D341Med (cell line): Measurements from ENCODE around the gene SLC35A5.
"Not testable (repeated sequence)": the region's sequence is repeated elsewhere in the genome, so short reads cannot be mapped to it uniquely, and the experiment has no call there.

Source experiments
- DNase-seq: peaks from one replicate; pipeline ENCODE4 v3.0.0; 2012; ENCODE audit warnings: low spot score

The SLC35A5 gene, protein sequence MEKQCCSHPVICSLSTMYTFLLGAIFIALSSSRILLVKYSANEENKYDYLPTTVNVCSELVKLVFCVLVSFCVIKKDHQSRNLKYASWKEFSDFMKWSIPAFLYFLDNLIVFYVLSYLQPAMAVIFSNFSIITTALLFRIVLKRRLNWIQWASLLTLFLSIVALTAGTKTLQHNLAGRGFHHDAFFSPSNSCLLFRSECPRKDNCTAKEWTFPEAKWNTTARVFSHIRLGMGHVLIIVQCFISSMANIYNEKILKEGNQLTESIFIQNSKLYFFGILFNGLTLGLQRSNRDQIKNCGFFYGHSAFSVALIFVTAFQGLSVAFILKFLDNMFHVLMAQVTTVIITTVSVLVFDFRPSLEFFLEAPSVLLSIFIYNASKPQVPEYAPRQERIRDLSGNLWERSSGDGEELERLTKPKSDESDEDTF

DNA sequence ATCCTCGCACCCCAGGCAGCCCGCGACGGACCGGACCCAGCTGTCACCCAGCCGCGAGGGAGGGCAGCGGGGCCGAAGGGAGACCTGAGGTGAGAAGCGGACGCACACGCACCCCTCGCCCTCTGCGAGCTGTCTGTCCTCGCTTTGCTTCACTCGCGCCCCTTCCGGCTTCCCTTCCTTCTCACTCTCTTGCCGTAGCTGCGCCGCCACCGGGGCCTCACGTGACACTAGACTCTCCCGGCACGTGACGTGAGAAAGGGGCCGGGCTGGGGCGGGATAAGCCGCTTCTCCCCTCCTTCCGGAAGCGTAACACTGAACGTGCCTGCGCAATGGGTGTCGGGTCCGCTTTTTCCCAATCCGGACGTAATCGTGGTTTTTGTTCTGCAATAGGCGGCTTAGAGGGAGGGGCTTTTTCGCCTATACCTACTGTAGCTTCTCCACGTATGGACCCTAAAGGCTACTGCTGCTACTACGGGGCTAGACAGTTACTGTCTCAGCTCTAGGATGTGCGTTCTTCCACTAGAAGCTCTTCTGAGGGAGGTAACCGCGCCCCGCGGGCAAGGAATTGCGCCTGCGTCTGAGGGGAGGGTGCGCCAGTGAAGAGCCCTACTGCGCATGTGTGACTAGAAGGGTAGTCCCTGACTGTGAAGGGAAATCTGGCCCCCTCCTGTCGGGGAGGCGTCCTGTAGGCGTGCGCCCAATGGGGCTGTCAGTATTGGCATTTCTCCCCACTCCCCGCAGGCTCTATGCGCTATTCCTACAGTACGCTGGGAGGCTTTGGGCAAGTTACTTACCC, at the start of gene SLC35A5, which contains the start of gene ATG3:
Gene SLC35A5 (plus strand): TSS at position 312 of the 796 bp plus-strand sequence. CDS start 1,359 bp downstream, outside the sequence.
Gene ATG3 (minus strand): TSS at position 229 of the 796 bp plus-strand sequence. CDS start 434 bp downstream, outside the sequence.
- peak; percentile 93 for DNase-seq

DNA sequence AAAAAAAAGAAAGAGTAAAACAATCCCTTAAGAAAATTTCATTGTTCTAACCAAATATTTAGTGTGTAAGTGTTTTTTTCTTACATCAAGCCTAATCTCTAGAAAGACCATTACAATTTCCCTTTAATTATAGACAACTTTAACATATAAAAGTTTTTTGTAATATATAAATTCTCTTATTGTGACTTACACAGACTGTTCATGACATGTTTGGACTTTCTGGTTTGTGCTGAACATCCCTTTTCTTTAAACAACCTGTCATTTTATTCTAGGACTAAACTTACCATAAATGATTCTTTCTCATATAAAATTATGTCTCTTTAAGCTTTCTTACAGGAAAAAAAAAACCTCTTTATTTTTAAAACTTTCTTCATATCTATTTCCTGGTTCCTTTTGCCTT, 49.5 kb upstream of the SLC35A5 start:
- DNase-seq, result no peak

DNA sequence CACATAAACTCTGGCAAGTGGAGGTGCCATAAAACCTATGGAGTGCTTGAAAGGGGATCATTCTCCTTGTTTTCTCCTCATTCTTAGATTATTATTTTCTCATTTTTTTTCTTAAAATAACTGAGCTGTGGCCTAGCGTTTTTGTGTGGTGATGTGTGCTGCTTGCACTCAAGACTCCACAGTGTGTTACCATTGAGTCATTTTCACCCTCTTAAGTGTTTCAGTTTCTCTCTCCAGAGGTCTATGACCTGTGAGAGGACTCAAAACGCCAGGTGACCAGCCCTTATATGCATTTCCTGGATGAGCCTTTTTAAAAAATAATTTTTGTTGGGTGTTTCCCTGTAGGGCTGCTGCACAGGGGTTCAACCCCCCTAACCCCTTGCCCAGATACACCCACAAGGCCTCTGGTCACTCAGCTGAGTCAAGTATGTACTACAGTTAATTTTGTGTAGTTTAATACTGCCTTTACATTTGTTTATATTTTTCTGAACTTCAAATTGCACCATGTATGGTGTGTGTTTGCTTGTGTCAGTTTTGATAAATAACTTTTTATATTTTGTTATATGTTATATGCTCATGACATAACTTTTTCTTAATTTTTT, 47.2 kb upstream of the SLC35A5 start:
- DNase-seq, result no peak

DNA sequence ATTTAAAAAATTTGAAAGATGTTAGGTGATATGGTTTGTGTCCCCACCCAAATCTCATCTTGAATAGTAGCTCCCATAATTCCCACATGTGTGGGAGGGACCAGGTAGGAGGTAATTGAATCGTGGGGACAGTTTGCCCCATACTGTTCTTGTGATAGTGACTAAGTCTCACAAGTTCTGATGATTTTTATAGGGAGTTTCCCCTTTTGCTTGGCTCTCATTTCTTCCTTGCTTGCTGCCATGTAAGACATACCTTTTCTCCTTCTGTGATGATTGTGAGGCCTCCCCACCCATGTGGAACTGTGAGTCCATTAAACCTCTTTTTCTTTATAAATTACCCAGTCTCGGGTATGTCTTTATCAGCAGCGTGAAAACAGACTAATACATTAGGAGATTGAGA, 42.9 kb upstream of the SLC35A5 start:
- DNase-seq, result not testable (repeated sequence)

DNA sequence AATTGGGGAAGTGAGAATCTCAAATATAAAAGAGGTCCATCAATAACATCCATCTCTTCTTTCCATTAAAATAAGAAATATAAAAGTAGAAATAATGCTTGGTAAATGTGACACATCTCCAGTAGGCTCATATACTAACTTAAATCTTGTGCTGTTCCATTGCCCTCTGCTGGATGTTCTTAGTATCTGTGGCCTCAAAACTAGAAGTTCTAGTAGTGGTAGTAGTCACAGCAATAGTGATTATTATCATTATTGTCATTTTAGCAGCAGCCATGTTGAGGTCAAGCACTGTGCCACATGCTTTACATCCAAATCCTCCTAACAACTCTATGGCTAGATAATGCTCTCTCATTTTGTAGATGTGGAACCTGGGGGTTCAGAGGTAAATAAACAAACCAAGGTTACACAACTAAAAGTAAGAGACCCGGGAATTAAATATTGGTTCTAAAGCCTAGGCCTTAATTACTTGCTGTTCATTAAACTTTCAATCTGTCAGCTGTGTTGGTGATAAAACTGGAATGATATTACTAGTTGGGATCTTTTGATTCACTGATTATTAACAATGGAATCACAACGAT, 42.3 kb upstream of the SLC35A5 start:
- peak; percentile 45 for DNase-seq

DNA sequence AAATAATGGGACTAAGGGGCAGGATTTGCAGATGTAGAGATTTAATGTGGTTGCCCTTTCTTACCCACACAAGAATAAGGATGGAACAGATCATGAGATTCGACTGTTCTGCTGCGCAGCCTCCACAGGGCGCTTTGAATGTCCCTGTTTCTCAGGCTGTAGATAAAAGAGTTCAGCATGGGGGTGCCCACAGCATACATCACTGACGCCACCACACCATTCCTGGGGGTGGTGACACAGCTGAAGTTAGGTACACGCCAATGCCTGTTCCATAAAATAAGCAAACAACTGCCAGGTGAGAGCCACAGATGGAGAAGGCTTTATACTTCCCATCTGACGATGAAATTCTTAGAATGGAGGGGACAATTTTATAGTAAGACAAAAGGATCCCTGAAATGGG, 37.7 kb upstream of the SLC35A5 start:
- DNase-seq, result not testable (repeated sequence)

DNA sequence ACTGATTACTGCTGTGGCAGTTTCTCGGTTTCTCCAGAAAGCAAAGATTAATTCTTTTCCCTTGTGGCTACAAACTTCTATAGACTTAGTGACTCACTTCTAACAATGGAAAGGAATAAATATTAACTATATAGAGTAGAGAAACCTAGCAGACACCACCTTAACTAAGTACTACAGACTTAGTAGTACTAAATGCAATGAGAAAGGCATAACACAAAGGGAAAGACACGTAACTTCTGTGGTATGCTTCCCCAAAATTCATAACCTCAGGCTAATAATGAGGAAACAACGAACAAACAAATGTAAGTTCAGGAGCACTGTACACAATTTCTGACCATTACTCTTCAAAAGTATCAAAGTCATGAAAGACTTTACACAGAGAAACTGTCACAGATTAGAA, 31.3 kb upstream of the SLC35A5 start:
- no peak for DNase-seq

DNA sequence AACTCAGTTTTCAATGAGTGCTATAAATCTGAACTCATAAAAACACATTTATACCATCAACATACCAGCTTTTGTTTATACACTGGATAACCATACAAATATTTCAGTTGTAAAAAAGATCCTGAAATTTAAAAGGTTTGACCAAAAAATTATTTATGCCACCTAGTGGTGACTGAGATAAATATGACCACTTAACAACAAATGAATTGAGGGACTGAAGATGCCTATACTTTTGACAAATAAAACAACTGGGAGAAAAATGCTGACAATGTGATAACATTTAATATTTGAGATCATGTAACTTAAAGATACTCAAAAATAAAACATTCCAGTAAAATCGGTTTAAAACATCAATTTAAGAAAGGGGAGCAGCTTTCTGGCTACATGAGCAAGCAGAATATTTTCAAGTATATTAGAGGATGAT, 30.5 kb upstream of the SLC35A5 start:
- no peak for DNase-seq

DNA sequence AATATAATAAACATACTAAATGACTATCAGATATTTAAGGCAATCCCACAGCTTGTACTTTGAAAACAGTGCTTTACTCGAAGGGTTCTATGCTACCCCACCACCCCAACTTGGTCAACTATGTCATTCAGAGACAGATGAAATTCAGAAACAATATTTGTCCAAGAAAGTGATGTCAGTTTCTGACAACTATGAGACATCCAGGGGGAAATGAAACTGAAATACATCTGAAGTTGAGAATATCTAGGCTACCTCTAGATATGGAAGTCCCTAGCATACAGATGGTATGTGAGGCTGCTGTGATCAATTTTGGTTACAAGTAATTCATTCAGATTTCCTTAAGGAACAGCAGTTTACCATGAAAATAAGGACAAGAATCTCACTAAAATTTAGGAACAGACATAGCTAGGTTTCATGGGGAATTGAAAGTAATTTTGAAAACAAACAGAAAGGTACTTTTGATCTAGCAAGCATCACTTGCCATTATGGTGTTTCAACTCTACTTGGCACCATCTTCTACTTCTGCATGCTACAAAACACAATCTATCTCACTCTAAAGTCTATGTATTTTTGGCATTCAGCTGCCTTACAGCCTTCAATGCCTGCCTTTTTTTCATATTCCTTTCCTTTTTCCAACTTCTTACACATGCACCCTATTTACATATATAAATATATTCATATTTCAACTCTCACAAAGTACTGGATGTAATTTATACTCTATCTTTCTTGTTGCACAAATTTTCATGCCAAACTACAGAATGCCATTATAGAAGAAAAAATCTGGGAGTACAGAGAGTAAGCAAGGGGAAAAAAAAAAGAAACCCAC, 21.8 kb upstream of the SLC35A5 start:
- DNase-seq, result no peak

DNA sequence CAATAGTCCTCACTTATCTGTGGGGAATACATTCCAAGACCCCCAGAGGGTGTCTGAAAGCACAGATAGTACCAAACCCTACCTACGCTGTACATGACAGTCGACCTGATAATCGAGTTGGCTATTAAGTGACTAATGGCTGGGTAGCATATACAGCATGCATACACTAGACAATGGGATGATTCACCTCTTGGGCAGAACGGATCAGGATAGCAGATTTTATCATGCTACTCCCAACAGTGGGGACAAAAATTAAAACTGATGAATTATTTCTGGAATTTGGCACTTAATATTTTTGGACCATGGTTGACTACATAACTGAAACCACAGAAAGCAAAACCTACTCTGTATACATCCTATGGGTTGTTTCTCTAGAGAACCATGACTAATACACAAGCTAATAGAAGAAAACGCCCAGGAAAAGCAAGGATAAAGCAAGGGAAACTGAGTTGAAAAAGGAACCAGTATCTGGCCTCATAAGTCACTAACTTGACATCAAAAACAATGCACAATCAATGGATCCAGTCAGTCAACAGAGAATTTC, 15.6 kb upstream of the SLC35A5 start:
- no peak for DNase-seq

DNA sequence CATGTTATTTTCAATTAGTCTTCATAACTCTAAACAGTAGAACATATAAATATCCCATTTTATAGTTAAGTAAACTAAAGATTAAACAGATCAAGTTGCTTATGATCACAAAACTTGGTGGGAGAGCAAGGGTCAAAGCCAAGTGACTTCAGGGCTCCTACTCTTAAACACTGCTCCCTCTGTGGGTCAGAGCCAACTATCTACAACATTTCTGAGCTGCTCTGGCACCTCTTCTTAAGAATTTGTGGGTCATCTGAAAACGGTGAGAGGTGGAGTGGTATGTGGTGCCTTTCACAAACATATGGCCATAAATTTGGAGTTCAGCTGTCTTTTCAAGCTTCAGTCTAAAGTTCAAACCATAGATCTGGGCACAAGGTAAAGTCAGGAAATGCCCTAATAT, 11.0 kb upstream of the SLC35A5 start:
- no peak for DNase-seq

DNA sequence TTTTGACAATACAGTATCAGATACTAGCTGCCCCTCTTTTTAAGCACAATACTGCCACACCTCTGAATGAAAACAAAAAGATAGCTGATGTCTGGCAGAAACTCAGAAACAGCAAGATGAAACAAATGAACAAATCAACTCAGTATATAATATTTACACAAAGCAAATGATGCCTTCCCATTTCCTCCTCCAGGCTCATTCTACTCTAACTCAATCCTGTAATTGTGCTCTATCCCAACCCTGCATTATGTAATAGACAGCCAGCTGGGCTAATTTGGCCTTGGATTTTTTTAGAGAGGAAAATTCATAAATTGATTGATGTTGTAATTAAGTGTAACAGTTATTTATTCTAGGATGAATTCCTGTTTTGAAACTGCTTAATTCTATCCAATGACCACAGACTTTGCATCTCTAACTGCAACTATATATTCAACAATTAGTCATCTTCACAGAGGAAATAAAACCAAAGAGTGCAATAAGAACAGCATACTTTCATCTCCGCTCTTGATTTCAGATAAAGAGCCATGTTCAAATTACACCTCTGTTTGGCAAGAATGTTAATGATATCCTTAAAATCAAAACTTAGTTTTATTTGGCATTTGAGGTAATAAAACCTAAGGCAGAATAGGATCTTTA, 6.2 kb upstream of the SLC35A5 start:
- DNase-seq, result no peak

DNA sequence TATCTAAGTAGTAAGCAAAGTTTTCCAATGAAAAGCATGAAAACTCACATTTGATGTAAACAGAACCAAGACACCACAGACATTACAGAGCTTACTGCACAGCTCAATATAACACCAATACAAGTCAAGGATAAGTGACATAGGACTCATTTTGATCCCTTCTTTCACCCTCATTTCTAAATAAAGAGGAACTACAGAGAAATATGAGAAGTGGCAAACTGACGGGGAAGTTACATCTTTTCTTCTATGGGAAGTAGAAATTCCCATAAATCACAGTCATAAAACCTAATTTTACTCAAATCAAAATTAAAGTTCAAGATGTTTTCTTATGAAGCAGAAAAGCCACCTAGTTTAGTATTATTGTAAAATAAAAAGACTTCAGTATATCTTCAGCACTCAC, 3.9 kb upstream of the SLC35A5 start:
- no peak for DNase-seq

DNA sequence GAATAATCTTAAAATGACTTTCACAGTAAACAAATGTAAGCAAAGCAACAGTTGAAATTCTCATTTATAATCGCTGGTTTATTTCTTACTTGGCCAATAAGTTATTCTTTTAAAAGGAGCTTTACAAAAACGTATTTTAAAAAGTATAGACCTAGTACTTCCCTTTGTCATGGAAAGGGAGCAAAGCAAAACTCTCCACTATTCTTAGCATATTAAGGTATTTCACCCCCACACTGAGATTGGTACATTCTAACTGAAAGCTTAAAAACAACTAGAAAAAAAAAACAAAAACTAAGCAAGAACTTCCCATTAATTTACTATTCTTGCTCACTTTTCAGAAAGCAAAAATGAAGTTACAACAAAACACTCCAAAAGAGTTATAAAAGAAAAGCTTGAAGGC, 1.5 kb upstream of the SLC35A5 start:
- DNase-seq, result no peak

DNA sequence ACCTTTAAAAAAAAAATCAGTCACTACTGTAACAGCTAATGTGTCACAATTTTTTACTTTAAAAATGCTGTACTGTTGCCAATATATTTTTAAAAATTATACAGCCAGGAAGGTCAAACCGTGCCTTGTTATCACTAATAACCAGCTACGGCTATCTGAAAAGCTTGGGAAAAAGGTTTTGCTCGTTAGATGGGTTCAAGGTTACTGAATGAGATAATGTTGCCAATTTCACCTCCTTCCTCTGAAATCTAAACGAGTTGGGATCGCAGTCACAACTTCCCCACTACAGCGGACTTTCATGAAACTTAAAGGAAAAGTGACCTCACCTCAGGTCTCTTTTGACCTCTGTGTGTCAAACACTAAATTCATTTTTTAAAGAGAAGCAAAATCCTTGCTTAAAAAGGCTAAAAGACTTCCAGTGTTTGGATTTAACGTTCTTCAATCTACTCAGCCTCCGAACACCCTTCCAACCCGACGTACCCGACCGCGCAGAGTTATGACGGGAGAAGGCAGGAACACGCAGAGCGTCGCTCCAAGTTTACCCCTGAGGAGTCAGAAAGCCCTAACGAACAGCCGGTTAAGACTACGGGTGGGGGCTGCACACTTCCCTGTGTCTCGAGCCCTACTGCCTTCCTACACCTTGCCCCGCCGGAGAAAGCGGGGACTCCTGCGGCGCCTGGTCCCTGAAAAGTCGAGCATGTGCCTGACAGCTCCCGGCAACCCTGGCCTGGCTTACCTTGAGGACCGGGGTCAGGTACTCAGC, 943 bp upstream of the SLC35A5 start:
- DNase-seq, result peak; percentile 61

DNA sequence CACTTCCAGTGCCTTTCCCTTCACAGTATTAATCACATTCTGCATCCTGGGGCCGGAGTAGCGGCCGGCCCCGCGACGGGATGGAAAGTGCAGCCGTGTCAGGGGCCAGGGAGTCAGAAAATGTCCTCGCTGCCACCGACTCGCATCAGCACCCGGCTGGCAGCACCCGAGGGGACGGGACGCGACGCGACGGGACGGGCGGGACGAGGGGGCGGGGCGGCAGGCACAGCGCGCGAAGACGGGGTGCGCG, 436 bp upstream of the SLC35A5 start:
- DNase-seq, result peak; percentile 85

DNA sequence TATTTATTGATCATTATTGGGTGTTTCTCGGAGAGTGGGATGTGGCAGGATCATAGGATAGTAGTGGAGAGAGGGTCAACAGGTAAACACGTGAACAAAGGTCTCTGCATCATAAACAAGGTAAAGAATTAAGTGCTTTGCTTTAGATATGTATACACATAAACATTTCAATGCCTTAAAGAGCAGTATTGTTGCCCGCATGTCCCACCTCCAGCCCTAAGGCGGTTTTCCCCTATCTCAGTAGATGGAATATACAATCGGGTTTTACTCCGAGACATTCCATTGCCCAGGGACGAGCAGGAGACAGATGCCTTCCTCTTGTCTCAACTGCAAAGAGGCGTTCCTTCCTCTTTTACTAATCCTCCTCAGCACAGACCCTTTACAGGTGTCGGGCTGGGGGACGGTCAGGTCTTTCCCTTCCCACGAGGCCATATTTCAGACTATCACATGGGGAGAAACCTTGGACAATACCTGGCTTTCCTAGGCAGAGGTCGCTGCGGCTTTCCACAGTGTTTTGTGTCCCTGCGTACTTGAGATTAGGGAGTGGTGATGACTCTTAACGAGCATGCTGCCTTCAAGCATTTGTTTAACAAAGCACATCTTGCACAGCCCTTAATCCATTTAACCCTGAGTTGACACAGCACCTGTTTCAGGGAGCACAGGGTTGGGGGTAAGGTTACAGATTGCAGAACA, 2.5 kb downstream of the SLC35A5 start:
- not testable (repeated sequence) for DNase-seq

DNA sequence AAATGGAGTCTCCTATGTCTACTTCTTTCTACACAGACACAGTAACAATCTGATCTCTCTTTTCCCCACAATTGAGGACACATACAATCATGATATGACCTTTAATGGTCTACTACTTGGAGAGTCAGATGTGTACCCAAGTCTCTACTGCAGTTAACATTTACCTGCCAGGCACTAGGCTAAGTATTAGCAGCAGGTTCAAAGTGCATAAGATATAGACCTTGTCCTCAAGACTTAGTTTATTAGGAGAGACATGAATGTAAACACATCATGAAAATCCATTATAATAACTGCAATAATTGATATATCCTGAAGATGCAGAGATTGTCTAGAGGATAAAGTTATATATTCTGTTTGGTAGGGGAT, 3.1 kb downstream of the SLC35A5 start:
- DNase-seq, result no peak

DNA sequence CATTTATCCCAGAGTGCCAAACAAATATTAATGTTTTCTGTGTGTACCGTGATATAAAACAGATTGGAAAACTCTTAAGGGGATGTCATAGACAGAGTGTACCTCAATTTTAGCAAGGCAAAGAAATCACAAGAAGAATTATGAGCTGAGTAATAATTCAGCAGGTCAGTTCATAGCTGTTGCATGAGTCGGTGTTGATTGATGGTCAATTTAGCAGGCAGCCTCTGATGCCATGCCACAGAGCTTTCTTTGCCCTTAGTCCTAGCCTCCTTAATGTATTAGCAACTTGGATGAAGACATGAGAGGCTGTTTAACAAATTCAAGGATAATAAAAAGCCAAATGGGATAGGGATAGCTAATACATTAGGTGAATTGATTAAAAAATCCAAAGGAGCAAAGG, 6.8 kb downstream of the SLC35A5 start:
- no peak for DNase-seq

DNA sequence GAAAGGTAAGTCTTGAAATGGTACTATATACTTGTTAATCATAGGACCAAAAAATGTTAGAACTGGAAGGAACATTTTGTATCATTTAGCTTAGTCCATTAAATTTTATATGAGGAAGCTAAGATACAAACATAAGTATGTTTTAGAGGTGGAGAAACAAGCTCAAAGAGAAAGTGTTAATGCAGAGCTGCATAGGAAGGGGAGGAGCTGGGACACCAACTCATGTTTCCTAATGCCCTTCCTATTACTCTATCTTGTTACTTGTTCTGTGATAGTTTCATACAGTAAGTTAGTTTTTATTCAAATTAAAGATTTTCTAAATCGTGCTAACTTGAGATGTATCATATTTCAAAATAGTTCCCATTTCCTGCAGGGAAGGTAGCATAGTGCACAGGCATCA, 7.4 kb downstream of the SLC35A5 start:
- DNase-seq, result no peak
